ENCODE measurements around the gene FAF1.

FAF1 gene

GRCh38 chr1:50611675-50612074 lies 348.4 kb downstream of the FAF1 start:
- no peak for DNase-seq

- DNase-seq = no peak
Observed at GRCh38 chr1:50610563-50610962, 349.5 kb downstream of the FAF1 start.

GRCh38 chr1:50609508-50609907 lies 350.6 kb downstream of the FAF1 start:
- DNase-seq = no peak

GRCh38 chr1:50605186-50605875 lies 354.7 kb downstream of the FAF1 start:
- no peak for DNase-seq

GRCh38 chr1:50604580-50604979 lies 355.5 kb downstream of the FAF1 start:
- no peak for DNase-seq

- DNase-seq = no peak
Observed at GRCh38 chr1:50603274-50604271, 356.5 kb downstream of the FAF1 start.

GRCh38 chr1:50599546-50599945 lies 360.5 kb downstream of the FAF1 start:
- no peak for DNase-seq

GRCh38 chr1:50595874-50596273 lies 364.2 kb downstream of the FAF1 start:
- no peak for DNase-seq

GRCh38 chr1:50593515-50593914 lies 366.6 kb downstream of the FAF1 start:
- no peak for DNase-seq

GRCh38 chr1:50591598-50591997 lies 368.5 kb downstream of the FAF1 start:
- DNase-seq = no peak

GRCh38 chr1:50582346-50582745 lies 377.7 kb downstream of the FAF1 start:
- no peak for DNase-seq

- DNase-seq = no peak
Observed at GRCh38 chr1:50570066-50570468, 390.0 kb downstream of the FAF1 start.

GRCh38 chr1:50568782-50569181 lies 391.3 kb downstream of the FAF1 start:
- DNase-seq = no peak

- DNase-seq = no peak
Observed at GRCh38 chr1:50566405-50566804, 393.7 kb downstream of the FAF1 start.

- no peak for DNase-seq
Observed at GRCh38 chr1:50564417-50564816, 395.6 kb downstream of the FAF1 start.

- no peak for DNase-seq
Observed at GRCh38 chr1:50562106-50562505, 398.0 kb downstream of the FAF1 start.

GRCh38 chr1:50559421-50559820 lies 400.6 kb downstream of the FAF1 start:
- no peak for DNase-seq

- DNase-seq = no peak
Observed at GRCh38 chr1:50553921-50554320, 406.1 kb downstream of the FAF1 start.

GRCh38 chr1:50548243-50548642 lies 411.8 kb downstream of the FAF1 start:
- no peak for DNase-seq

- DNase-seq = no peak
Observed at GRCh38 chr1:50542362-50542761, 417.7 kb downstream of the FAF1 start.

- no peak for DNase-seq
Observed at GRCh38 chr1:50538476-50538875, 421.6 kb downstream of the FAF1 start.

- DNase-seq = no peak
Observed at GRCh38 chr1:50531601-50532000, 428.5 kb downstream of the FAF1 start.

GRCh38 chr1:50531027-50531426 lies 429.0 kb downstream of the FAF1 start:
- no peak for DNase-seq

- no peak for DNase-seq
Observed at GRCh38 chr1:50529510-50529909, 430.6 kb downstream of the FAF1 start.
